HG03159 (cell line): ENCODE results near the gene EIF3K.

Experiments
- ATAC-seq: cut with Tn5 transposase; IDR thresholded peaks from one replicate; pipeline ENCODE4 v1.9.1; 2021; ENCODE audit warnings: mild to moderate bottlenecking, moderate library complexity; ENCODE audit not compliant: unreplicated experiment

EIF3K gene

DNA sequence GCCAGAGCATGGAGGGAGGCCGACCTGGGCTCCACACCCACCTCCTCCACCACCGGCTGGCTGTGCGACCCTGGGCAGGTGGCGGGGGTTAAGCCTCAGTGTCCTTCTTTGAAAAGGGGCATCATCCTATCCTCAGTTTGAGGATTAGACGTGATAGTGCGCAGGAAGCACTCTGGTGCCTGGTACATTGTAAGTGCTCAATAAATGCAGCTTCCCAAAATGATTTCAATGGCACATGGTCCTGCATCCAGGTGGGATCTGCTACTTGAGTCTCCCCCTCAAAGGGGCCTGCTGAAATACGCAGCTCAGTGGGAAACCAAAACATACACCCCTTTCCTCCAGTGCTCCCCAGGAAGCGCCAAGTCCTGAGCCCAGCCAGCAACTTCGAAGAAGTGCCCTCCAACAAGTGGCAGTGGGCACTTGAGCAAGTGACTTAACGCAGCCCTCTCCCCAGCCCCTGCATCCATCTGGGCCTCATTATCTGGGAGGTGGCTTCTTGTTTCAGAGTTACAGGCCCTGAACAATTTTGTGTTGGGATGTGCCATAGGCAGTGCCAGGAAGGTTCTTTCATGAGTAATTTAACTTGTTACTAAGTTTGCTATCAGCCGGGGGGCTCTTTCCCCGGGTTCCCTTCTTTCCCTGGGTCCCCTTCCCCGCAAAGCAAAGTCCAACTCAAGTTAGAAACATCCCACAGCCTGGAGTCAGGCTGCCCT lies 46.4 kb downstream of the EIF3K start:
- ATAC-seq: no peak

DNA sequence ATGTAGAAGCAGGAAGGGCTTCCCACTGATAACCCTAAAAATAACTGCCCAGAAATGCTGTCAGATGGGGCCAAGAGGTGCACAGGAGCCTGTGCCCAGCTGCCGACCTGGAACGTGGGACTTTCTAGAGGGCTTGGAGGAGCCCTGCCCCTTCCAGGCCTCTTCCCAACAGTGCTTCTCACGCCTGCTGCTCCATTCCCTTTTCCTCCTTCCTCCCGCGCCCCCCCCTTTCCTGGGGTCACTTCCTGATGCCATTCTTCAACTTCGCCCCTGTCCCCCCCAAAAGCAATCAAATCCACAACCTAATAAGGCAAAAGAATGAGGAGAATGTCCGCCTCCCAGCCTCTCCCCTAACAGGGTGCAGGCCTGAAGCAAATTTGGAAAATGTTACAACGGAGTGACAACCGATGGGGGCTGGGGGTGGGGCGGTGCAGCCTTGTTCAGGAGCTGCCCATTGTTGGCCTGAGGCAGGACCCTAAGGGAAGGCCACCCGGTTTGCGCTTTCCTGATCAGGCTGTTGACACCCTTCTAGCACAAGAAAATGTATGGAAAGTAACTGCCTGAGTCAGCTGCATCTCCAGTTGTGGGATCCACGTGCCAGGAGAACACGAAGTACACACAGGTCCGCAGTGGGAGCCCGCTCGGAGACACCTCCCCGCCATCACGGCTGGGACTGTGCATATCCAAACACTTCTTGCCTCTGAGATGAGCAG lies 47.1 kb downstream of the EIF3K start:
- ATAC-seq: no peak

DNA sequence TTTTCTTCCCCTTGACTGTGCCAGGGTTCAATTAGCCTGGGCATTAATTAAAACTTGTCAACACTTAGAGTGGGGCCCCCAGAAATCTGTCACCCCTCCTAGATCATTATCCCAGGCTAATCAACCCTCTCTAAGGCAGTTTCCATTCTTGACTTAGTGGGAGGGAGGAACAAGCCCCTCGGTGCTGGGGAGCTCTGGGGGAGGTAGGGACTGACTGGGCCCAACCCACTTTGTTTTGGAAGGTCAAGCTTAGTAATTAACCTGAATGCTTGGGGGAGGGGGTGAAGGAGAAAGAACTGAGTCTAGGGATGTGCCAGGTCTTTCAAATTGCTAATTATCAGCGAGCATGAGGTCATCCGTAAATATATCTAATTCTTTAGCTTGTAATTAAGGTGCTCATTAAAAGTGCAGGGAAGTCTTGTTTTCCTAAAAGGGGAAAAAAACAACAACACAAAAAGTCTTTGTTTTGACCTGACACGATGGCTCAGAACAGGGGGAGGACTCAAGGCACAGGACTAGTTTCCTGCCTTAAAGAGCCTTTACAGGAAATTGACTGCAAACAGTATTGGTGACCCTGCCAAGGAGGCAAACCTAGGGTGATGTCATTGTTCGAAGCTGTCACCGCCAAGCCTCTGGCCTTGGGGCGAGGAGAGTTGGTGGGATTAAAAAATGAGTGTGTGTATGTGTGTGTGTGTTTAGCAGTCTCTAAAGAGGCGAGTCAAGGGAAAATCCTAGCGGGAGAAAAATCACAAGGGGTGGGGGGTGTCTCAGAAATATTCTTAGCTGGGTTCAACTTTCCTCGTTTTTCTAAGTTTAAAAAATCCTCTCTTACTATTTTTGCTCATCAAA lies 47.9 kb downstream of the EIF3K start:
- ATAC-seq: peak; percentile 56

DNA sequence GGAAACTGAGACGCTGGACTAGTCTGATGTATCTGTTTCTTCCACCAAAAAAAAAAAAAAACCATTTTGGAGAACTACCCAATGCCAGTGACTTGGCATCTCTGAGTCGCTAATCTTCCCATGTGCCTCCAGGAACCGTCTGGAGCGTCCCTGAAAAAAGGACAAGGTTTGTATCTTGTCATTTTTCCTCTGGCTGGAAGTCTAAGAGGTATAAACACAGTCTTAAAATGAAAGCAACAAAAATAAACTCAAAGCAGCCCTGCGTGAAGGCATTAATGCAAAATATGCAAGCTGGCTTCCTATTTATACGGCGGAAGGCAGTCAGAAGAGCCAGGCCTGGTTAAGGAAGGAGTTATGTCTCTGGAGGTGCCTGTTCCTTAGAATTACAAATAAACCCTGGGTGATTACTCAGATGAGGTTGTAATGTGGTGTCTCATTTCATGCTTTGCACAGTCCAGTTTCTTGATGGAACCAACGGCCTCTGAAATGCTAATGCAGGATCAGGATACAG lies 48.7 kb downstream of the EIF3K start:
- no peak for ATAC-seq

DNA sequence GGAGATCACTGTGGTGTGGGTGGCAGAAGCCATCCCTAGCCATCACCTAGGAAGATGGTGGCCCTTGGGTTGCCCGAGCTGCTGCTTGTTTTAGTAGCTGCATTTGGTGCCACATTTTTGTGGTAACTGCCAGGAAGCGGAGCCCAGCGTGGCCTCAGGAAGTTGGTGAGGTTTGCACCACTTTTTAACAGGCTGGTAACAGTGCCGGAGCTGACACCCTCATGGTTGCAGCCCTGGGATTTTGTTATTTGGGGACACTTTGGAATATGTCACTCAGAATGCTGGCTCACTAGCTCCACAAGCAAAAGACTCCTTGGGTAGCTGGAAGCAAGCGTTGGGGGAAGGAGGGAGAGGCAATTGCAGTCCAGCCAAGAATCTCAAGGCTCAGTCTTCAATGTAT lies 50.6 kb downstream of the EIF3K start:
- no peak for ATAC-seq

DNA sequence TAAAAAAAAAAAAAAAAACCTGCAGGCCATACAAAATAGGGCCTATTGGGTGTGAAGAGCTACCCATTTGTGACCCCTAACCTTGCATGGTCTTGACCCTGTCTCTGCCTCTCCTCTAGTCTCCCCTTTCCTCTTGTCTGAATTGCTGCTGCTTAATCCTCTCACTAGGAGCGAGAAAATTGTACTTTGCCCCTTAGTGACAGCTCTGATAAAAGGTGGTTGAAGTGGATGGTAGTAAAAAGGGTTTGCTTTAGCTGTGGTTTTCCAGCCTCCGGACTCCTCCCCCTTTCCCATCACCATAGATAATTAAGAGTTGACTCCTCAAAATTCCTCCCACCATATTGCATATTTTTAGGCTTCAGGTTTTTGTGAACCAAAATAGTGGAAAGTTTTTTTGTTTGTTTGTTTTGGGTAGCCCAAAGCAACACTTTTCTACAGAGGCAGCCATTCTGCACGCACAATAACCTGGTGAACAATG lies 52.0 kb downstream of the EIF3K start:
- ATAC-seq: no peak

DNA sequence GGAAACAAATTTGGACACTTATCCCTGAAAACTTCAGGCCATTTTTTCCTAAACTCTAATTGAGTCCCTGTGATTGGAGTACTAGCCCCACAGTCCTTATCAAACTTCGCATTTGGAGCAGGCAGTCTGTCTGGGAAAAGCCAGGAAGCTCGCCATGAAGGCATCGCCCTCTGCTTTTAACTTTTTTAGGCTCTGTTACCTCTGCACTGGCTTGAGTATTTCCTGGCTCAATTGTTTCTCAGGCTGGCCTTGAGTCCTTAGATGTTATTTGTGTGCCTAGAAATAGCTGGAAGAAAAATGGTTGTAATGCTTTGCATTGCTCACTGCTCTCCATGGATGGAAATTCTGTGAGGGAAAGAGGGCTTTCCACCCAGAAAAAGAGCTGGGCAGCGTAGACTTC lies 52.7 kb downstream of the EIF3K start:
- ATAC-seq: no peak

DNA sequence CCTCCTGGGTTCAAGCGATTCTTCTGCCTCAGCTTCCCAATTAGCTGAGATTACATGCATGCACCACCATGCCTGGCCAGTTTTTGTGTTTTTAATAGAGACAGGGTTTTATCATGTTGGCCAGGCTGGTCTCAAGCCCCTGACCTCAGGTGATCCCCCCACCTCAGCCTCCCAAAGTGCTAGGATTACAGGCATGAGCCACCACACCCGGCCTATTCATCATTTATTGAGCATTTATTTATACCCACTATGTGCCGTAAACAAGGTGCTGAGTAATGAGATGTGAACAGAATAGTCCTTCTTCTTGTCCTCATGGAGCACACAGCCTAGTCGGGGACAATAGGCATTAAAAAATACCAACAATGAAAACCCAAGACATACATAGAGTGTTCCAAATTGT lies 54.0 kb downstream of the EIF3K start:
- ATAC-seq: no peak

DNA sequence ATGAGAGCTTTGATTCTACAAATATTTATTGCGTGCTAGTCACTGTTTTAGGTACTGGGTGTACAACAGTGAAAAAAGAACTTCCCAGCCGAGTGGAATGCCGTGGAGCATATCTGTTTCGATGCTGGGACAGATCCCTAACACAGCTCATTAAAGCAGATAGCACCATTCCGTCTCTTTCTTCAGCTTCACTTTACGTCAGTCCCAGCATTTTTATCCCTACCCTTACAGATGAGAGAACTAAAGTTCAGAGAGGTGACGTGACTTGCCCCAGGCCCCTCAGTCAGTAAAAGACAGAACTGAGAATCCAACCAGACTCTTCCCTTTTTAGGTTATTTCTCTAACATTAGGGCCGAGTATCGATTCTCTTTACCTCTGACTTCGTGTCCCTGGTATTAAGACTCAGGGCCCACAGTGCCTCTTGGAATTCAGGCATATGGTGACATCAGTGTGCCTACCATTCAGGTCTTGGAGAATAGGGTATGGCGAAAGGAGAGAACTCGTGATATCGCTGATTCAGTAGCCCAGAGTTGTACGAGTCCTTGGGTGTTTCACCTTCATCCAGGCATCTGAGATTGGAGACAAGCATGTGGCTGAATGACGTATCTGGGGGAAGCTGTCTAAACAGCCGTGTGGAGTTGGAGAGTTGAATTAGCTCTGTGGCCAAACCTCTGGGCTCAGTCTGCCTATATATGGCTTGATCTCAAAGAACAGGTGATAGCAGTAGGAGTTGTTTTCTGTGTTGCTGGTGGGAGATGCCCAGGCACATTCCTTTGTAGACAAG lies 55.6 kb downstream of the EIF3K start:
- ATAC-seq: no peak

DNA sequence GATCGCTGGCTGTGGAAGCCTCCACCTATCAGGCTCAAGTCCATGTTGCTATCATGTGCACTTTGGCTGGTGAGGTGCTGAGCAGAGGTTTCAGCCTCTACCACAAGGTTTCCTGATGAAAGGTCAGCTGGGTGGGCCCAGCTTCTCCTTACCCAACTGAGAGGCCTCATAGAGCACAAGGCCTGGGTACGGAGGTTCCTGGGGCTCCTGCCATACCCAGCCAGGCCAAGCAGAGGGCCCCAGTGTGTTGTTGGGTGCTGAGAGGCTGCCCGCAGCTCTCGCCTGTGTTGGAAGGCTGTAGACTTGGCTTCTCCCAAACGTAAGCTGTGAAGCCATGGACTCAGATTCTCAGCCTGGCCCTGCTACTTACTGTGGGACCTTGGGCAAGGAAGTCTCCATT lies 56.6 kb downstream of the EIF3K start:
- ATAC-seq: no peak

DNA sequence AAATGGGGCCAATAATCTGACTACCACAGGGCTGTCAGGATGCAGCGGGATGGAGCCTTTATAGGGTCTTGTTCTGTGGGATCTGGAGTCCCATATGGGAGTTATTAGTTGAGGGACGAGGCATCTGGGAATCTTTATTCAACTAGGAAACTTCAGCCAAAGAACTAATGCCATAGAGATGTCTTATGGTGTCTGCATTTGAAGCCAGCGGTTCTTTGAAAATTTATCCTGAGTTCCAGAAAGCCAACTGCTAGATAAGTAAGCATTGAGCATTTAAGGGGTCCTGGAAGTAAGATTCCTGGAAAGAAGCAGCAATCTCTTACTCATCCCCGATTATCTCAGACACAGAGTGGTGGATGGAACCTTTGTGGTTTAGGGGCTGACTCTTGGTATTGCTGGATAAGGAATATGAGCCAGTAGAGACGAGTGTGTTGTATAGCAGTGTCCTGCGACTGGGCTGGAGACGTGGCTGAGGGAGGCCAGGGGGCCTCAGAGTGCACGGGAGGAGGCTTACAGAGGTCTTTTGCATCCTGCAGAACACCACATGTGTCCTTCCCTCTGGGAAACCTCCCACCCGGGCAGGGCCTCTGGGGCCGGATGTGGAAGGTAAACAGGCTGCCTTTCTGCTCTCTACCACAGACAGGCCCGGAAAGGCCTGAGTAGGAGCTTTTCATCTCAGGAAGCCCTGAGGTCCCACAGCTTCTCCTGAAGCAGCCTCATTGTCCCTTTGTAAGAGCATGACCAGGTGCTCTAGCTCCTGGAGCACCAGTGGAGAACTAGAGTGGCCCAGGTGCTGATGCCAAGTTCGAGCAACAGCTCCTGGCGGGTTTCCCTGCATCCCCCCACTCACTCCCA lies 57.3 kb downstream of the EIF3K start:
- ATAC-seq: no peak

DNA sequence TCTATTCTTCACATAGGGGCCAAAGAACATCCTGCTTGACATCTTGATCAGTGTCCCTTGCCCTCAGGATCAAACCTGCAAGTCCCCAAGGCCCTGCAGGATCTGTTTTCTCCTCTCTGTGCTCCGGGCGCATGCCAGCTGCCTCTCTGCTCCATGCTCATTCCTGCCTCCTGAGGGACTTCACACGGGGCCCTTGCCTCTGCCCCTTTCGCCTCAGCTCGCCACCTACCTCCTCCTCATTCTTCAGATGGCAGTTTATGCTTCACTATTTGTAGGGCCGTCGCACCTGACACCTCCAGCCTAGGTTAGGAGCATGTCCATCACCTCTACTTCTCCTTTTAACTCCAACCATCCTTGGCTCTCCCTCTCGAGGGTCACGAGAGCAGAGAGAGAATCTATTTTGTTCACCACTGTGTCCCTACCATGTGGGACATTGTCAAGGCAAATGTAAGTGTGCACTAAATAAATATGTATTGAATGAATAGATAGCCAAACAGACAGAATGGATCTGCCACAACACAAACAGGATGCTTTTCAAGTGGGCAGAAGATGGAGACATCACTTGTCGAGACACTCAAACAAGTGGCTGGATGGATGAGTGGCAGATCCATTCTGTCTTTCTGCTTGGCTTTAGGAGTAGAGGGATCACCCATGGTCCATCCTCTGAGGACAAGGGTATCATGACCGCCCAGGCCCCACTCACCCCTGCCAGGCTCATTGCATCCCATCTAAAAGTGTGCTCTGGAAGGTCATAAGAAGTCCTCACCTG lies 58.1 kb downstream of the EIF3K start:
- ATAC-seq: no peak

DNA sequence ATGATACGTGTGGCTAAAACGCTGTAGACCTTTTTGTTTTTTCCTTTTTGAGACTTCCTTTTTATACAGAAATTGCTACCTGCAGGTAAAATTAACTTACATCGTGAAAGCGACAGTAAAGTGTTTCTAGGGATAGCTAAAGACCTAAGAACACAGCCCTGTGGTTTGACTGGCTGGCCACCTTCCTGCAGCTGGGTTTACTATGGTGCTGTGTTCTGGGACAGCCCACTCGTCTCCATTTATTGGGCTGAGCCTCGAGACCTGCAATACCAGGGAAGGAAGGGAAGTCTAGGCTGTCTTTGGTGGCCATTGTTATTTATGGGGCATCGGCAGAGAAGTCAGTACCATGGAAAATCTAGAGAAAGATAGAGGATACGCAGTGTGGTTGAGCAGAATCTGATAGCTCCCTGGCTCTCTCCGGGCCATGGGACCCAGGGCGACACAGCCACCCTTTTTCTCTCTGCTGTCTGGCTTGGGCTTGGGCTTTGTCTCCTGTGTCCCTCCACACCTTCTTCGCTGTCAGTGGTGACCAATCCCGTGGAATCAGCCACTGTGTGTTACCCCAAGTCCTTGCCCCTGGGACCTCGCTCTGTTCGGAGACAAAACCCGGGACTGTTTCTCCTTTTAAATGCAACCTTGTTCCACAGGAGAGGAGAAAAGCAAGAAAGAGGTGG lies 59.4 kb downstream of the EIF3K start:
- no peak for ATAC-seq

DNA sequence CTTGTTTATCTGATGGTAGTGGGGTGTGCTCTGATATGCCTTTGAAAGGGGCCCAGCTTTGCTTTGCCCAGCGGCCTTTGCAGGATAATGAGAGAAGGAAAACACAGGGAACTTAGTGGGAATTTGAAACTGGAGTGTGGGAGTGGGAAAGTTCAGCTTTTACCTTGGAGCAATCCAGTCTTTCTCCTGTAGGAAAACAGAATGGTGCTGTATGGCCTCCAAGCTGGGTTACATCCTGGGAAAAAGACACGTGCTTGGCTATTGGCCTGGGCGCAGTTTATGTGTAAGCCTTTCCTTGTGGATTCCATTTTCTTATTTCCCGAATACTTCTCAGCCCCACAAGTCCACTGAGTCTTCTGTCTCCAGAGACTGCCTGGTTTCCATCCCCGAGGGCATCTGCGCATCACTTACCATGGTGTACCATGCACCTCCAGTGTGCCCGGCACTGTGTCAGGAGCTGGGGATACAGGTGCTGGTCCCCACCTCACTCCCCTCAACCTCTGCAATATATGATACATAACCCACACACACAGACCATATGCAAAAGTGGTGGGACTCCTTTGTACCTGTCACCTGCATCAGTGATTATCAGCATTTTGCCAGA lies 60.0 kb downstream of the EIF3K start:
- ATAC-seq: no peak

DNA sequence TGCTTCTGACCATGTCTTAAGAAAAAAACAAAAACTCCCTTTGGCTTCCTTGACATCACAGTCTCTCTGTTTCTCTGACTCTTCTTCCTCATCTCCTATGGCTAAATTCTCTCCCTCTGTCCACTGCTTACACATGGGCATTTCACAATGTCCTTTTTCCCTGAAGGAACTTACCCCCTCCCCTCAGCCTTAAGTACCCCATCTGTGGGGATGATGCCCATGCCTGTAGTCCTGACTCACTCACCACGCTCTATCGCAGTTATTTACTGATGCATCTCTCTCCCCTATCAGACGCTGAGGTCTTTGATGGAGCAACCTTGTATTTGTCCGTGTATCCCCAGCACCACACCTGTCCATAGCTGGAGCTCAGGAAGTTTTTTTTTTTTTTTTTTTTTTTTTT lies 60.9 kb downstream of the EIF3K start:
- no peak for ATAC-seq

DNA sequence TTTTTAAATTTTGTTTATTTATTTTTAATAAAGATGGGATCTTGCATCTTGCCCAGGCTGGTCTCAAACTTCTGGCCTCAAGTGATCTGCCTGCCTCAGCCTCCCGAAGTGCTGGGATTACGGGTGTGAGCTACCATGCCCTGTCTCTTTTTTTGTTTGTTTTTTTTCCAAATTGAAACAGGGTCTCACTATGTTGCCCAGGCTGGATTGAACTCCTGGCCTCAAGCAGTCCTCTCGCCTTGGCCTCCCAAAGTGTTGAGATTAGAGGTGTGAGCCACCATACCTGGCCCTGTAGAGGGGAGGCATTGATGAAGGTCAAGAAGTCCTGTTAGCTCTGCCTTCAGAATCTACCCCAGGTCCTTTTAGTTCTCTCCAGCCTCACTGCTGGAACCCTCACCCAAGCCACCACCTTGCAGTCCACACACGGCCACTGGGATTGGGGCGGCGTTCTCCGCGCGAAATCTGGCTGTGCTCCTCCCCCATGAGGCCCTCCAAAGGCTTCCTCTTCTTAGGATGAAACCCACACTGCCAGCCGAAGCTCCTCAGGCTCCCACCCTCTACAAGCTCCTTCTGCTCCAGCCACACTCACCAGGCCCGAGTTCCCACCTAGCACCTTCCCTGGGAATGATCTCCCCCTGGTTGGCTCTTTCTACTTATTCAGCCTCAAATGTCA lies 63.3 kb downstream of the EIF3K start:
- no peak for ATAC-seq

DNA sequence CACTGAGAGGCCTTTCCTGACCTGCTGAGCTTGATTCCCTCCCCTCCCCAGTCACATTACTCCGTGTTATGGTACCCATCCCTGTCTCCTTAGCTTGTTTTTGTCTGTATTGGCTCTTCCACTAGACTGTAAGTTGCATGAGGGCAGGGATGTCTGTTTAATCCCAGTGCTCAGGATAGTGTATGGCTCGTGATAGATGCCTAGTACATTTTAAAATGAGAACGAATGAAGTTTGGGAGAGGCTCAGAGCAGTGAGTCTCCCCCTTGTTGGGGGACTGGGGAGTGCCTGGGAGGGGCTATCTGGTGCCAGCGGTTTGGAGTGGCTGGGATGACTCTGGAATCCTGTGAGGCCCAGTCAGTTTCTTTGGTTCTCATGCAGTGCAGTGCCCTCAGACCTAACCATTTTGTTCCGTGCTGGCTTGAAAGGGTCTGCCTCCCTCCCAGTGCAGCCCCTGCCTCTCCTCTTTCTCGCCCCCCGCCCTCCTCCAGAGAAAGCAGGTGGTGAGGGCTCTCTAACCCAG lies 63.9 kb downstream of the EIF3K start:
- ATAC-seq: no peak
